HFFc6 (cell line): ENCODE data around the gene UAP1L1. TPM values are rescaled to one million over a fixed set of nuclear protein-coding genes. Genes with fewer than 3 reads are reported as not detected.

Experiments
- DNase-seq: peaks from one replicate; pipeline ENCODE4 v3.0.0-alpha.2; 2018
- H3K27ac Mint-ChIP-seq: 2 replicates; pipeline ENCODE4 v1.8.0; 2020; ENCODE audit warnings: mild to moderate bottlenecking, mixed read lengths
- H3K27me3 Mint-ChIP-seq: 2 replicates; pipeline ENCODE4 v1.8.0; 2021; ENCODE audit warnings: mild to moderate bottlenecking, moderate library complexity, mixed read lengths; ENCODE audit not compliant: insufficient read depth
- H3K36me3 Mint-ChIP-seq: 2 replicates; pipeline ENCODE4 v1.8.0; 2021; ENCODE audit warnings: low read depth, mixed read lengths
- H3K4me1 Mint-ChIP-seq: 2 replicates; pipeline ENCODE4 v1.8.0; 2020; ENCODE audit warnings: low read depth, mixed read lengths
- H3K4me3 Mint-ChIP-seq: 2 replicates; pipeline ENCODE4 v1.8.0; 2020; ENCODE audit warnings: mild to moderate bottlenecking, moderate library complexity, mixed read lengths
- H3K9me3 Mint-ChIP-seq: 2 replicates; pipeline ENCODE4 v1.8.0; 2020; ENCODE audit warnings: mild to moderate bottlenecking, mixed read lengths
- CTCF ChIP-seq: fragments of 200-600 bp; sonication (generic); IDR thresholded peaks from 2 replicates; pipeline ENCODE4 v1.5.0; 2021; ENCODE audit warnings: antibody characterized with exemption, mild to moderate bottlenecking
- total RNA-seq, 6 experiments: library from RNA; stranded (reverse); fragmentation: NEBNext Ultra II Directional; extraction: Animal tissue kit (Norgen Biotek cat#: 25700); gene quantifications; 2 replicates in 1 of 6; 3 replicates in 5 of 6; pipeline ENCODE4 v1.2.3, GENCODE V29; 2021

Gene UAP1L1
- total RNA-seq, 6 experiments from 2014 or later: 9.4 to 13.1 (median 10.6) TPM

- Mint-ChIP-seq H3K36me3 (peaks cover 9% of the 10 kb centered on the region), H3K27ac (no peak overlapping the region), H3K4me1 (no peaks in the 10 kb centered on the region), H3K27me3 (no peaks in the 10 kb centered on the region; the same call in none of the 2 replicates), H3K4me3 (no peak overlapping the region), H3K9me3 (no peaks in the 10 kb centered on the region)
- DNase-seq: no peak
- no peak for TF ChIP-seq CTCF
These were observed 30.7 kb downstream of the UAP1L1 start for GRCh38 chr9:137107982-137108381.

- Mint-ChIP-seq H3K9me3 (no peaks in the 10 kb centered on the region), H3K27ac (no peak overlapping the region), H3K4me1 (no peaks in the 10 kb centered on the region), H3K4me3 (no peak overlapping the region), H3K27me3 (no peaks in the 10 kb centered on the region; the same call in none of the 2 replicates), H3K36me3 (peaks cover 9% of the 10 kb centered on the region)
- DNase-seq: no peak
- no peak for TF ChIP-seq CTCF
These were observed 31.4 kb downstream of the UAP1L1 start for GRCh38 chr9:137108608-137109249.

- Mint-ChIP-seq H3K27ac (no peak overlapping the region), H3K4me3 (no peak overlapping the region), H3K9me3 (no peaks in the 10 kb centered on the region), H3K36me3 (peaks cover 9% of the 10 kb centered on the region), H3K4me1 (no peaks in the 10 kb centered on the region), H3K27me3 (no peaks in the 10 kb centered on the region; the same call in none of the 2 replicates)
- no peak for TF ChIP-seq CTCF
- no peak for DNase-seq
These were observed 32.2 kb downstream of the UAP1L1 start for GRCh38 chr9:137109250-137110146.

- no peaks in the 10 kb centered on the region for H3K9me3 Mint-ChIP-seq
- no peaks in the 10 kb centered on the region for H3K4me1 Mint-ChIP-seq
- H3K27ac Mint-ChIP-seq: no peak overlapping the region
- H3K4me3 Mint-ChIP-seq: no peak overlapping the region
- TF ChIP-seq CTCF: no peak; the same call in 1 of the 2 replicates
- DNase-seq: no peak
- H3K36me3 Mint-ChIP-seq: peaks cover 4% of the 10 kb centered on the region
- no peaks in the 10 kb centered on the region; the same call in none of the 2 replicates for H3K27me3 Mint-ChIP-seq
These were observed 33.0 kb downstream of the UAP1L1 start for GRCh38 chr9:137110147-137110910.
